Keratinocyte (primary cell): ENCODE results near the gene PCSK6. TPM values are rescaled to one million over a fixed set of nuclear protein-coding genes. Genes with fewer than 3 reads are reported as not detected.

Source experiments
- DNase-seq: peaks from one replicate; pipeline ENCODE4 v3.0.0-alpha.2; 2011; ENCODE audit warnings: low read depth, missing footprints, low spot score
- FAIRE-seq: peaks from 2 replicates; lab custom pipeline; 2011; peaks lifted over from hg19 to GRCh38; lab: Jason Lieb, UNC
- H2AFZ ChIP-seq: 2 replicates; pipeline ENCODE4 v1.6.0; 2012; ENCODE audit warnings: low read length, control low read depth, inconsistent platforms; ENCODE audit not compliant: control insufficient read depth
- H3K27ac ChIP-seq: 2 replicates; pipeline ENCODE4 v1.5.1; 2011; ENCODE audit warnings: low read length; ENCODE audit not compliant: control insufficient read depth, insufficient read depth
- H3K27me3 ChIP-seq: 3 replicates; pipeline ENCODE4 v1.6.0; 2011; ENCODE audit warnings: low read length; ENCODE audit not compliant: control insufficient read depth, insufficient read depth; ENCODE audit errors: extremely low read depth
- H3K36me3 ChIP-seq, 2 experiments: 2 replicates in 1 of 2; 3 replicates in 1 of 2; pipeline ENCODE4 v1.5.1; 2011; ENCODE audit warnings: low read length in 2 of 2, mild to moderate bottlenecking in 1 of 2; ENCODE audit not compliant: control insufficient read depth in 2 of 2, insufficient read depth in 2 of 2; ENCODE audit errors: extremely low read depth in 1 of 2
- H3K4me1 ChIP-seq: 3 replicates; pipeline ENCODE4 v1.5.1; 2011; ENCODE audit warnings: low read length; ENCODE audit not compliant: control insufficient read depth, insufficient read depth; ENCODE audit errors: extremely low read depth
- H3K4me2 ChIP-seq: 3 replicates; pipeline ENCODE4 v1.6.0; 2011; ENCODE audit warnings: low read depth, low read length; ENCODE audit not compliant: control insufficient read depth, insufficient read depth; ENCODE audit errors: extremely low read depth
- H3K4me3 ChIP-seq, 3 experiments: fragments of 200-600 bp in 1 of 3; sonication (generic) in 1 of 3; 2 replicates in 2 of 3; 3 replicates in 1 of 3; pipeline ENCODE4 v1.5.1; 2011 to 2016; ENCODE audit warnings: low read length in 3 of 3, mild to moderate bottlenecking in 3 of 3, control low read depth in 2 of 3, inconsistent platforms in 1 of 3, low read depth in 1 of 3, mixed read lengths in 1 of 3, mixed run types in 1 of 3, moderate library complexity in 1 of 3; ENCODE audit not compliant: control insufficient read depth in 2 of 3, insufficient read depth in 2 of 3; ENCODE audit errors: extremely low read depth in 1 of 3
- H3K79me2 ChIP-seq: 2 replicates; pipeline ENCODE4 v1.6.0; 2012; ENCODE audit warnings: low read length; ENCODE audit not compliant: control insufficient read depth, insufficient read depth
- H3K9ac ChIP-seq: 3 replicates; pipeline ENCODE4 v1.6.0; 2011; ENCODE audit warnings: low read length; ENCODE audit not compliant: control insufficient read depth, insufficient read depth; ENCODE audit errors: extremely low read depth
- H3K9me1 ChIP-seq: 3 replicates; pipeline ENCODE4 v1.6.0; 2011; ENCODE audit warnings: low read length; ENCODE audit not compliant: control insufficient read depth, insufficient read depth; ENCODE audit errors: extremely low read depth
- H3K9me3 ChIP-seq: 2 replicates; pipeline ENCODE4 v1.5.1; 2012; ENCODE audit warnings: low read depth, low read length; ENCODE audit not compliant: control insufficient read depth
- H4K20me1 ChIP-seq: 3 replicates; pipeline ENCODE4 v1.6.0; 2011; ENCODE audit warnings: low read length; ENCODE audit not compliant: control insufficient read depth, insufficient read depth; ENCODE audit errors: extremely low read depth
- EZH2 ChIP-seq: IDR thresholded peaks from one replicate; pipeline ENCODE4 v1.6.1; 2012; ENCODE audit warnings: inconsistent platforms, mild to moderate bottlenecking, low read length, moderate library complexity
- dilution Hi-C: fragments of 300-500 bp; cut with MboI; formaldehyde crosslinking; loops from one replicate; pipeline ENCODE4 v1.7.0; 2020; ENCODE audit warnings: low sequenced_read_pairs; ENCODE audit not compliant: extremely low pct_ligation_motif_present
- polyA plus RNA-seq, 5 experiments: library from polyadenylated mRNA; depleted of rRNA in 3 of 5; stranded (reverse) in 3 of 5; stranded (forward) in 1 of 5; unstranded in 1 of 5; fragments of >200 nt; gene quantifications; 1 replicate in 1 of 5; 2 replicates in 3 of 5; 3 replicates in 1 of 5; pipeline versions ENCODE4 v1.2.1 to v1.2.3, GENCODE V29; 2011 to 2012; ENCODE audit warnings: missing spikeins in 2 of 5, low read depth in 1 of 5, low replicate concordance in 1 of 5
- TF ChIP-seq, protein P1 (sequence below), 3 experiments: IDR thresholded peaks in 1 of 3; conservative IDR thresholded peaks in 1 of 3; optimal IDR thresholded peaks in 1 of 3; 2 replicates in 2 of 3; 3 replicates in 1 of 3; pipeline versions ENCODE3 to v1.5.1; 2011; ENCODE audit warnings: low read length in 3 of 3, mild to moderate bottlenecking in 3 of 3, moderate library complexity in 2 of 3, control low read depth in 1 of 3, inconsistent platforms in 1 of 3; ENCODE audit not compliant: insufficient read depth in 2 of 3; ENCODE audit errors: extremely low read depth in 1 of 3

Gene PCSK6
- polyA plus RNA-seq, 1 donor (not counting 4 experiments of a cell fraction or from before 2014, with no cell fraction given), result 3.1 TPM

DNA sequence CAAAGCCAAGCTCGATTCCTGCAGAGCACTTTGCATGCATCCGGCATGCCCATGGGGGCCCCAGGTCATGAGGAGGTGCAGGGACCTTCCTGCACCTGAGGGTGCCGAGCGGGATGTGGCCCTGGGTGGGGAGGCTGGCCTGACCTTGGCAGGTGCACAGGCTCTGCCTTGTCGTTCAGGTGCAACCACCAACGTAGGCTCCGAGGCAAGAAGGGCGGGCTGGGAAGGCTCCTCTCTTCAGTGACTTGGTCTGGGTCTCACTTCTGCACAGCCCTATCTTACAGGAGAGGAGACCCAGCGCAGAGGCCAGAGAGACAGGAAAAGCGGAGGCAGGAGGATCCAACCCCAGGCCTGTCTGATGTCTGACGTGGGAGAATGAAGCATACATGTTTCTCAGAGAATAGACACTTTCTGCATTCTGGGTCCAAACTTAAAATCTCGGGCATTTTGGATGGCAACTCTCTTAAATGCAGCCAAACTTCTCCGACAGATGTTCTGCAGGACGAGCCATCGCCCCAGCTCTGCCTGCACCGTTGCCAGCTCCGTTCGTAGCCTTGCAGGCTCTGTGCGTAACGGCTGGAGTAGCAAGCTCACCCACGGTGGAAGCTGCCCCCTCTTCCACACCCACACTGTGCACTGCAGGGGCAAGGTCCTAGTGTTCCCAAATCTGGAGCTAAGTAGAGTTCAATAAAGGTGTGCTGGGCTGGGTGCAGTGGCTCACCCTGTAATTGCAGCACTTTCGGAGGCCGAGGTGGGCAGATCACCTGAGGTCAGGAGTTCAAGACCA lies 133.6 kb downstream of the PCSK6 start:
- H3K9ac ChIP-seq, result no peak overlapping the region
- no peaks in the 10 kb centered on the region for H3K27me3 ChIP-seq
- no peaks in the 10 kb centered on the region for H3K9me3 ChIP-seq
- H2AFZ ChIP-seq, result no peak overlapping the region
- DNase-seq (no peak), FAIRE-seq (no peak)
- no peak overlapping the region for H3K27ac ChIP-seq
- H3K4me2 ChIP-seq, result no peak overlapping the region
- peaks cover 36% of the 10 kb centered on the region for H3K4me1 ChIP-seq
- no peaks in the 10 kb centered on the region for H4K20me1 ChIP-seq
- H3K9me1 ChIP-seq, result peaks cover 2% of the 10 kb centered on the region
- TF ChIP-seq, protein P1, sequence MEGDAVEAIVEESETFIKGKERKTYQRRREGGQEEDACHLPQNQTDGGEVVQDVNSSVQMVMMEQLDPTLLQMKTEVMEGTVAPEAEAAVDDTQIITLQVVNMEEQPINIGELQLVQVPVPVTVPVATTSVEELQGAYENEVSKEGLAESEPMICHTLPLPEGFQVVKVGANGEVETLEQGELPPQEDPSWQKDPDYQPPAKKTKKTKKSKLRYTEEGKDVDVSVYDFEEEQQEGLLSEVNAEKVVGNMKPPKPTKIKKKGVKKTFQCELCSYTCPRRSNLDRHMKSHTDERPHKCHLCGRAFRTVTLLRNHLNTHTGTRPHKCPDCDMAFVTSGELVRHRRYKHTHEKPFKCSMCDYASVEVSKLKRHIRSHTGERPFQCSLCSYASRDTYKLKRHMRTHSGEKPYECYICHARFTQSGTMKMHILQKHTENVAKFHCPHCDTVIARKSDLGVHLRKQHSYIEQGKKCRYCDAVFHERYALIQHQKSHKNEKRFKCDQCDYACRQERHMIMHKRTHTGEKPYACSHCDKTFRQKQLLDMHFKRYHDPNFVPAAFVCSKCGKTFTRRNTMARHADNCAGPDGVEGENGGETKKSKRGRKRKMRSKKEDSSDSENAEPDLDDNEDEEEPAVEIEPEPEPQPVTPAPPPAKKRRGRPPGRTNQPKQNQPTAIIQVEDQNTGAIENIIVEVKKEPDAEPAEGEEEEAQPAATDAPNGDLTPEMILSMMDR (optimal IDR thresholded peaks at IDR 0.05 in 1 of 3, IDR thresholded peaks at IDR 0.05 in 1 of 3, conservative IDR thresholded peaks at IDR 0.05 in 1 of 3; ENCODE audit: extremely low read depth in 1 of 3, insufficient read depth in 2 of 3, low read length in 3 of 3), result no peak
- no peak for TF ChIP-seq EZH2
- no peak overlapping the region for H3K4me3 ChIP-seq
- no peaks in the 10 kb centered on the region for H3K36me3 ChIP-seq
- dilution Hi-C loops, result no loop called here
- no peaks in the 10 kb centered on the region for H3K79me2 ChIP-seq

DNA sequence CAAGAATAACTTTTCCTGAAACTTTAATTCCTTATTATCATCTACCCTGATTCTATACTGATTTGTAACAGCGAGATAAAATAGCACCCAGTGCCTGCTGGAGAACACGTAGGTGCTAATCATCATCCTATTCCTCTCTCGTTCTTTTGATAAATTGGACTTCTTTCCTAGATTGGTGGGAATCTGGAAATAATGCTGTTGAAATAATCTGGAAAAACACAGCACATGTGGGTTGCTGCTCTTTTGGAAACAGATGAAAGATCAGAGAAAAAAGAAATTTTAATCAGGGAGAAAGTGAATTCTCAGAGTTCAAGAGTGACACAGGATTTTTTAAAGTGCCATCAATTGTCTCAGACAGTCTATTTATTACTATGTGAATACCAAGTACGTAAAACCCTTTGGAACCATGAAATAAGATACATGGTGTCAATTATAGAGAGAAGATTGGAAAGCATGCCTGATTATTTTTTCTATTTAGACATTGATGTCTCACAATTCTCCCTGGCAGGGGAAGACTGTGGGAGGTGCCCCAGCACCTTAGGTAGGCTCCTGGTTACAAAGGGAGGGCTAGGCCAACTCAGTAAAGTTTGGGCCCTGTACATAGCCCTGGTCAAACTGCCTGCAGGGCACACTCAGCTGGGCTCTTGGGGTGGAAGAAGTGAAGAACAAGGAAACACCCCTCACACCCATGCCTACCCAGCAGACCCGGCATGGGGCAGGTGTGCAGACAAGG lies 134.4 kb downstream of the PCSK6 start:
- no peak overlapping the region for H3K27ac ChIP-seq
- H3K36me3 ChIP-seq, result no peaks in the 10 kb centered on the region
- H2AFZ ChIP-seq, result no peak overlapping the region
- H3K79me2 ChIP-seq, result no peaks in the 10 kb centered on the region
- H3K9me3 ChIP-seq, result no peaks in the 10 kb centered on the region
- no peak for FAIRE-seq
- no peaks in the 10 kb centered on the region for H3K27me3 ChIP-seq
- no peak overlapping the region for H3K4me3 ChIP-seq
- peaks cover 2% of the 10 kb centered on the region for H3K9me1 ChIP-seq
- H3K9ac ChIP-seq, result no peak overlapping the region
- peaks cover 28% of the 10 kb centered on the region for H3K4me1 ChIP-seq
- dilution Hi-C loops, result no loop called here
- DNase-seq, result no peak
- H3K4me2 ChIP-seq, result no peak overlapping the region
- no peaks in the 10 kb centered on the region for H4K20me1 ChIP-seq
- TF ChIP-seq, protein P1 (optimal IDR thresholded peaks at IDR 0.05 in 1 of 3, IDR thresholded peaks at IDR 0.05 in 1 of 3, conservative IDR thresholded peaks at IDR 0.05 in 1 of 3; ENCODE audit: extremely low read depth in 1 of 3, insufficient read depth in 2 of 3, low read length in 3 of 3), result no peak
- TF ChIP-seq EZH2, result no peak
